ENCODE data around the gene KRTAP9-4.
"Not testable (repeated sequence)": the region's sequence is repeated elsewhere in the genome, so short reads cannot be mapped to it uniquely, and the experiment has no call there.

Gene KRTAP9-4, protein sequence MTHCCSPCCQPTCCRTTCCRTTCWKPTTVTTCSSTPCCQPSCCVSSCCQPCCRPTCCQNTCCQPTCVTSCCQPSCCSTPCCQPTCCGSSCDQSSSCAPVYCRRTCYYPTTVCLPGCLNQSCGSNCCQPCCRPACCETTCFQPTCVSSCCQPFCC

DNA sequence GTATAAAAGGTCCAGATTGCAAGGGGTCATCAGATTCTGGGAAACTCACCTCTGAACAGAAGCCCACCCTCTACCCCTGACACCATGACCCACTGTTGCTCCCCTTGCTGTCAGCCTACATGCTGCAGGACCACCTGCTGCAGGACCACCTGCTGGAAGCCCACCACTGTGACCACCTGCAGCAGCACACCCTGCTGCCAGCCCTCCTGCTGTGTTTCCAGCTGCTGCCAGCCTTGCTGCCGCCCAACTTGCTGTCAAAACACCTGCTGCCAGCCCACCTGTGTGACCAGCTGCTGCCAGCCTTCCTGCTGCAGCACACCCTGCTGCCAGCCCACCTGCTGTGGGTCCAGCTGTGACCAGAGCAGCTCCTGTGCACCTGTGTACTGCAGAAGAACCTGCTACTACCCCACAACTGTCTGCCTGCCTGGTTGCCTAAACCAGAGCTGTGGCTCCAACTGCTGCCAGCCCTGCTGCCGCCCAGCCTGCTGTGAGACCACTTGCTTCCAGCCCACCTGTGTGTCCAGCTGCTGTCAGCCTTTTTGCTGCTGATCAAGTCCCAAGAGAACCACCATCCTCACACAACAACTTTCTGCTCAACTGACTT lies at the start of gene KRTAP9-4:
TSS of gene KRTAP9-4 (plus strand) at position 51 of the 604 bp plus-strand sequence. CDS start at position 85, 34 bp downstream.
- not testable (repeated sequence) for DNase-seq (ENCODE audit: low read depth in 2 of 2)

DNA sequence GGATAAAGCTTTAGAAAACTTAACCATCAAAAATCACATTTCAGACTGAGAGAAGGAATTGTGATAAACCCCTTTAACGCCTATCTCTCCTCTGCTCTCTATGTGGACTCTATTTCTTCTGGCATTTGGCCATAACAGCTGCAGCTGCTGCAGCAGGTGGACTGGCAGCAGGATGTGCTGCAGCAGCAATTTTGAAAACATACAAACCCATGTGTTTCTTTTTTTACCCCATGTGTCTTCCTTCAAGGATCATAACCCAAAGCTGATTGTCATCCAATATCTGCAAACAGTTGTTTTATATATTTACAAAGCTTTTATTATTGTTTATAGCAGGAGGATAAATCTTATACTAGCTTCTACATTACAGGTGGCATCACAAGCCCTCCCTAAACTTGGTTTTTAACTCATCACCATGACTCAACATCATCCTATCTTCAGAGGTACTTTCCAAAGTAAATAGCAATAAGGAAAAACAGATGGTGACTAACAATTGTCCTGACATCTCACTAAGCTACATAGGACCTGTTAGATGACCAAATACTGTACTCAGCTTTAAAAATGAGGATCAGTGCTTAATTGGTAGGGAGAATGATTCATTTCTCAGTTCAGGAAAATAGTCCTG lies 37.5 kb upstream of the KRTAP9-4 start:
- DNase-seq (ENCODE audit: low read depth in 2 of 2): no peak

DNA sequence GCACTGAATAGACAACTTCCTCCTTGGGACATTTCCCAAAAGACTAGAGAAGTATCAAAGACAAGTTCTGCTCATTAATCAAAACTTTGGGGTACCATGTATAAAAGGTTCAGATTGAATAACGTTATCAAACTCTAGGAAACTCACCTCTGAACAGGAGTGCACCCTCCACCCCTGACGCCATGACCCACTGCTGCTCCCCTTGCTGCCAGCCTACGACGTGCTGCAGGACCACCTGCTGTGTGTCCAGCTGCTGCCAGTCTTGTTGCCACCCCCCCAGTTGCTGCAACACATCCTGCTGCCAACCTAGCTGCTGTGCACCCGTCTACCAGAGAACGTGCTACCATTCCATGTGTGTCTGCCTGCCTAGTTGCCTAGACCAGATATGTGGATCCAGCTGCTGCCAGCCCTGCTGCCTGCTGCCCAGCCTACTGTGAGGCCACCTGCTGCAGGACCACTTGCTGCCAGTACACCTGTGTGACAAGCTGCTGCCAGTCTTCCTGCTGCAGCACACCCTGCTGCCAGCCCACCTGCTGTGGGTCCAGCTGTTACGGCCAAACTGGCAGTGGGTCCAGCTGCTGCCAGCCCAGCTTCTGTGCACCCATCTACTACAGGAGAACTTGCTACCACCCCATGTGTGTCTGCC lies 36.8 kb upstream of the KRTAP9-4 start:
- DNase-seq (ENCODE audit: low read depth in 2 of 2): no peak

DNA sequence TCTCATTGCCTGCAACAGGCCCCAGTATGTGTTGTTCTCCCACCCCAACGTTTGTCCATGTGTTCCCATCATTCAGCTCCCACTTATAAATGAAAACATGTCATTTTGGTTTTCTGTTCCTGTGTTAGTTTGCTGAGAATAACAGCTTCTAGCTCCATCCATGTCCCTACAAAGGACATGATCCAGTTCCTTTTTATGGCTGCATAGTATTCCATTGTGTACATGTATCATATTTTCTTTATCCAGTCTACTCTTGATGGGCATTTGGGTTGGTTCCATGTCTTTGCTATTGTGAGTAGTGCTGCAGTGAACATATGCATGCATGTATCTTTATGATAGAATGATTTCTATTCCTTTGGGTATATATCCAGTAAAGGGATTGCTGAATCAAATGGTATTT lies 33.8 kb upstream of the KRTAP9-4 start:
- DNase-seq (ENCODE audit: low read depth in 2 of 2): no peak

DNA sequence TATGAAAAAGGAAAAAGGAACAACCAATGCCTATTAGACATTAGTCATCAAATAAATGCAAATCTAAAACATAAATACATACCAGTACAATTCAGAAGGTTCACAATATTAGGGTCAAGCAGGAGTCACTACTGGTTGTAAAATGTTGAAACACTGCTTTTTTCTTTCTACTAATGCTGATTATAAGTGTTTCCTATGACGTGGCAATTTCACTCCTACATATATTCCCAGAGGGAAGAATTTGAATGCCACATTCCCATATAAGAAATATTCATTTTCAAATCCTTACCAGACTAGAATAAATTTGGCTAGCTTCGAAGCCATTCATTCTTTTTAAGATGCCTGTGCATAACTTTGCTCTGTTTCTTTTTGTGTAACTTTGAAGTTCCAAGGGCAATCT lies 25.7 kb upstream of the KRTAP9-4 start:
- DNase-seq (ENCODE audit: low read depth in 2 of 2): no peak

DNA sequence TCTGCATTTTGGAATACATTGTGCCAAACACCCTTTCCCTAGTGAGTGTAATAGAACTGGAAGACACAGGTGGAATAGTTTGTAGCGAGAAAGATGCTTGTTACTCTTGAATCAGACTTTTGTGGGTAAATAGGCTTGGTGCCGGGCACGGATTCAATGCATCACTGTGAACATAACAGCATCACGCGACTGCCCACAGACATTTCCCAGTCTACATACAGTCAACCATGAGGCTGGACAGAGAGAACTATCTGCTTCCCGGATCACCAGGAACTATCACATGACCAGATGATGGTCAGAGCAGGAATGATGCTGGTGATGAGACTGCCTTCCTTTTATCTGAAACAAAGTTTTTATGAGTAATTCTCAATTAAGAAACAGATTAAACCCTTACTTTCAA lies 23.4 kb upstream of the KRTAP9-4 start:
- no peak for DNase-seq (ENCODE audit: low read depth in 2 of 2)

DNA sequence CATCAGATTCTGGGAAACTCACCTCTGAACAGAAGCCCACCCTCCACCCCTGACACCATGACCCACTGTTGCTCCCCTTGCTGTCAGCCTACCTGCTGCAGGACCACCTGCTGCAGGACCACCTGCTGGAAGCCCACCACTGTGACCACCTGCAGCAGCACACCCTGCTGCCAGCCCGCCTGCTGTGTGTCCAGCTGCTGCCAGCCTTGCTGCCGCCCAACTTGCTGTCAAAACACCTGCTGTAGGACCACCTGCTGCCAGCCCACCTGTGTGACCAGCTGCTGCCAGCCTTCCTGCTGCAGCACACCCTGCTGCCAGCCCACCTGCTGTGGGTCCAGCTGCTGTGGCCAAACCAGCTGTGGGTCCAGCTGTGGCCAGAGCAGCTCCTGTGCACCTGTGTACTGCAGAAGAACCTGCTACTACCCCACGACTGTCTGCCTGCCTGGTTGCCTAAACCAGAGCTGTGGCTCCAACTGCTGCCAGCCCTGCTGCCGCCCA lies 22.8 kb upstream of the KRTAP9-4 start, which contains the start of gene KRTAP9-2:
TSS of gene KRTAP9-2 (plus strand) at position 51 of the 498 bp plus-strand sequence. CDS start at position 58, 7 bp downstream.
- not testable (repeated sequence) for DNase-seq (ENCODE audit: low read depth in 2 of 2)

DNA sequence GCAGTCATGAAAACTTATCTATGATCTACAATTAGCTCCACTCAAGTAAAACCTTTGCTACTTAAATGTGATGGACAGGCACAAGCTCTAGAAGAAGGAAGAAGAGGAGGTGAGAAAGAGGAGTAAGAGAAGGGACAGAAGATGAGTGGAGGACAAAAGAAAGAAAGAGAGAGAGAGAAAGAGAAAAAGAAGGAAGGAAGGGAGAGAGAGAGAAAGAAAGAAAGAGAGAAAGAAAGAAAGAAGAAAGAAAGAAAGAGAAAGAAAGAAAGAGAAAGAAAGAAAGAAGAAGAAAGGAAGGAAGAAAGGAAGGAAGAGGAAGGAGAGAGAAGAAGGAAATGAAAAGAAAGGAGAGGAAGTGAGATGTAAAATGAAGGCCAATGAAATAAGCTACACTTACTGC lies 19.4 kb upstream of the KRTAP9-4 start:
- DNase-seq (ENCODE audit: low read depth in 2 of 2): no peak

DNA sequence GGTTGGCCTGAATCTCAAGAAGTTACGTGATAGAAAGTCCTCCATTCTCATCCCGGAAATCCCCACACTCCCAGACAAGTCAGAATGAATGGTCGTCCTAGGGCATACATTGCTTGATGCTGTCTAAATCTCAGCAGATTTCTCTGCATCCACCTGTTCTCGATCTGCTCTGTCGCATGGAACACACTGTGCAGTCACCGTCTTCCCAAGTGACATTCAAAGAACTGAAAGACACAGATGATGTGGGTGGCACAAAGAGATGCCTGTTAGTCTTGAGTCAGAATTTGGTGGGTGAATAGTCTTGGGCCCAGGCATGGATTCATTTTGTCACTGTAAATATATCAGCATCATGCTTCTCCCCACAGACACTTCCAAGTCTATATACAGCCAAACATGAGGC lies 17.8 kb upstream of the KRTAP9-4 start:
- DNase-seq (ENCODE audit: low read depth in 2 of 2): no peak

DNA sequence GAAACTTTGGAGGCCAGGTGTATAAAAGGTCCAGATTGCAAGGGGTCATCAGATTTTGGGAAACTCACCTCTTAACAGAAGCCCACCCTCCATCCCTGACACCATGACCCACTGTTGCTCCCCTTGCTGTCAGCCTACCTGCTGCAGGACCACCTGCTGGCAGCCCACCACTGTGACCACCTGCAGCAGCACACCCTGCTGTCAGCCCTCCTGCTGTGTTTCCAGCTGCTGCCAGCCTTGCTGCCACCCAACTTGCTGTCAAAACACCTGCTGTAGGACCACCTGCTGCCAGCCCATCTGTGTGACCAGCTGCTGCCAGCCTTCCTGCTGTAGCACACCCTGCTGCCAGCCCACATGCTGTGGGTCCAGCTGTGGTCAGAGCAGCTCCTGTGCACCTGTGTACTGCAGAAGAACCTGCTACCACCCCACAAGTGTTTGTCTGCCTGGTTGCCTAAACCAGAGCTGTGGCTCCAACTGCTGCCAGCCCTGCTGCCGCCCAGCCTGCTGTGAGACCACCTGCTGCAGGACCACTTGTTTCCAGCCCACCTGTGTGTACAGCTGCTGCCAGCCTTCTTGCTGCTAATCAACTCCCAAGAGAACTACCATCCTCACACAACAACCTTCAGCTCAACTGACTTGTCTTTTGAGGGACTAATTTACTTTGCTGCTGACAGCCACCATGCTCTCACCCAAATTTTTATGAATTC lies 16.9 kb upstream of the KRTAP9-4 start, which contains the start of gene KRTAP9-3:
TSS of gene KRTAP9-3 (plus strand) at position 51 of the 707 bp plus-strand sequence. CDS start at position 104, 53 bp downstream.
- not testable (repeated sequence) for DNase-seq (ENCODE audit: low read depth in 2 of 2)

DNA sequence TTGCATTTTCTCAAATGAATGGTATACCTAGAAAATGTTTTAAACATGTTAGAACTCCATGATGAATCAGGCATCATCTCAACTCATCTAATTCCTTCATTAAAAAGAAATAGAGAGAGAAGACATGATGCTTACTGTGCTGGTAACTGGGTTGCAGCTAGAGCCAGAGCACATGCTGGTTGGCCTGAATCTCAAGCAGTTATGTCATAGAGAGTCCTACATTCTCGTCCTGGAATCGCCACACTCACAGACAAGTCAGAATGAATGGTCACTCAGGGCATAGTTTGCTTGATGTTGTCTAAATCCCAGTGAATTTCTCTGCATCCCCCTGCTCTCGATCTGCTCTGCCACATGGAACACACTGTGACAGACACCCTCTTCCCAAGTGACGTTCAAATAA lies 12.4 kb upstream of the KRTAP9-4 start:
- not testable (repeated sequence) for DNase-seq (ENCODE audit: low read depth in 2 of 2)

DNA sequence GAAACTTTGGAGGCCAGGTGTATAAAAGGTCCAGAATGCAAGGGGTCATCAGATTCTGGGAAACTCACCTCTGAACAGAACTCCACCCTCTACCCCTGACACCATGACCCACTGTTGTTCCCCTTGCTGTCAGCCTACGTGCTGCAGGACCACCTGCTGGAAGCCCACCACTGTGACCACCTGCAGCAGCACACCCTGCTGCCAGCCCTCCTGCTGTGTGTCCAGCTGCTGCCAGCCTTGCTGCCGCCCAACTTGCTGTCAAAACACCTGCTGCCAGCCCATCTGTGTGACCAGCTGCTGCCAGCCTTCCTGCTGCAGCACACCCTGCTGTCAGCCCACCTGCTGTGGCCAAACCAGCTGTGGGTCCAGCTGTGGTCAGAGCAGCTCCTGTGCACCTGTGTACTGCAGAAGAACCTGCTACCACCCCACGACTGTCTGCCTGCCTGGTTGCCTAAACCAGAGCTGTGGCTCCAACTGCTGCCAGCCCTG lies 11.5 kb upstream of the KRTAP9-4 start, which contains the start of gene KRTAP9-8:
TSS of gene KRTAP9-8 (plus strand) at position 51 of the 489 bp plus-strand sequence. CDS start at position 104, 53 bp downstream.
- DNase-seq (ENCODE audit: low read depth in 2 of 2): not testable (repeated sequence)

DNA sequence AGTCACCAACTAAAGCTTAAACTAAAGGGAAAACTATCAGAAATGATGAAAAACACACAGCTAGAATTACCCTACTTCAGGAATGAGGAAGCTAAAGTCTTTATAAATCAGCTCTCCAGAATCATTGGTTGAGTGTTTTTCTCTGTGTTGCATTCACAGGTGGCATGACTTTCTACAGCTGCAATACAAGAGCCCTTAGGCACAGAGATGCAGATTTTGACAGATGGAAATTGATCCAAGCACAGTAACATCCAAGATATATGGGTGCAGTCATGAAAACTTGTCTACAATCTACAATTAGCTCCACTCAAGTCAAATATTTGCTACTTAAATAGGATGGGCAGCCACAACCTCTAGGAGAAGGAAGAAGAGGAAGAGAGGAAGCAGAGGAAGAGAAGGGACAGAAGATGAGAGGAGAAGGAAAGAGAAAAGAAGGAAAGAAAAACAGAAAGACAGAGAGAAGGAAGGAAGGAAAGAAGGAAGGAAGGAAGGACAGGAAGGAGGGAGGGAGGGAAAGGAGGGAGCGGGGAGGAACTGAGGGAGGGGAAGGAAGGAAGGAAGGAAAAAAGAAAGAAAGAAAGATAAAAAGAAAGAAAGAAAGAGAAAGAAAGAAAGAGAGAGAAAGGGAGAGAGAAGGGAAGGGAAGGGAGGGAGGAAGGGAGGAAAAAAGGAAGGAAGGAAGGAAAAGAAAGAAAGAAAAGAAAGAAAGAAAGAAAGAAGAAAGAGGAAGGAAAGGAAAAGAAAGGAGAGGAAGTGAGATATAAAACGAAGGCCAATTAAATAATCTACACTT lies 2.3 kb upstream of the KRTAP9-4 start:
- DNase-seq (ENCODE audit: low read depth in 2 of 2): not testable (repeated sequence)

DNA sequence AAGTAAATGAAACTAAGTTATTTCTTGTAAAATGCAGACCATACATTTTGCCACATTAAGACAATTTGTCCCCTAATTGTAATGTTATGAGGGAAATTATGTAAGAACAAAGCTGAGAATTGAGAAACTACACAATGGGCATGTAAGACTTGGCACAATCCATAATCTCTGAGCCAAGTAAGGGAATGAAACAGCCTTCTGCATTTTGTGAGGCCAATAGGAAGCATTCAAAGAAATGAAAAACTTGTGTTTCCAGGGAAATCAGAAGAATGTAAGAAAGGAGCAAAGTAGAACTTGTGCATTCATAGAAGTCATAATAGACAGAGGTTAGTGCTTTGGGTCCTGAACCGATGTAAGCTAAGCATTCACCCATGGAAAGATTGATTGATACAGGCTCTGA lies 1.8 kb downstream of the KRTAP9-4 start:
- DNase-seq (ENCODE audit: low read depth in 2 of 2): no peak

DNA sequence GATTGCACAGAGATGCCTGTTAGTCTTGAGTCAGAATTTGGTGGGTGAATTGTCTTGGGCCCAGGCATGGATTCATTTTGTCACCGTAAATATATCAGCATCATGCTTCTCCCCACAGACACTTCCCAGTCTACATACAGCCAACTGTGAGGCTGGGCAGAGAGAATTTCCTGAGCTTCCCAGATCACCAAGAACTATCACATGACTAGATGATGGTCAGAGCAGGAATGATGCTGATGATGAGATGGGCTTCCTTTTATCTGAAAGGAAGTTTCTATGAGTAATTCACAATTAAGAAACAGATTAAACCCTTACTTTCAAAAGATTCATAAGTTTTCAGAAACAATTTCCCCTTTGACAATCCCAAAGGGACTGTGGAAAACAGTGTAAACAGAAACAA lies 5.4 kb downstream of the KRTAP9-4 start:
- no peak for DNase-seq (ENCODE audit: low read depth in 2 of 2)

DNA sequence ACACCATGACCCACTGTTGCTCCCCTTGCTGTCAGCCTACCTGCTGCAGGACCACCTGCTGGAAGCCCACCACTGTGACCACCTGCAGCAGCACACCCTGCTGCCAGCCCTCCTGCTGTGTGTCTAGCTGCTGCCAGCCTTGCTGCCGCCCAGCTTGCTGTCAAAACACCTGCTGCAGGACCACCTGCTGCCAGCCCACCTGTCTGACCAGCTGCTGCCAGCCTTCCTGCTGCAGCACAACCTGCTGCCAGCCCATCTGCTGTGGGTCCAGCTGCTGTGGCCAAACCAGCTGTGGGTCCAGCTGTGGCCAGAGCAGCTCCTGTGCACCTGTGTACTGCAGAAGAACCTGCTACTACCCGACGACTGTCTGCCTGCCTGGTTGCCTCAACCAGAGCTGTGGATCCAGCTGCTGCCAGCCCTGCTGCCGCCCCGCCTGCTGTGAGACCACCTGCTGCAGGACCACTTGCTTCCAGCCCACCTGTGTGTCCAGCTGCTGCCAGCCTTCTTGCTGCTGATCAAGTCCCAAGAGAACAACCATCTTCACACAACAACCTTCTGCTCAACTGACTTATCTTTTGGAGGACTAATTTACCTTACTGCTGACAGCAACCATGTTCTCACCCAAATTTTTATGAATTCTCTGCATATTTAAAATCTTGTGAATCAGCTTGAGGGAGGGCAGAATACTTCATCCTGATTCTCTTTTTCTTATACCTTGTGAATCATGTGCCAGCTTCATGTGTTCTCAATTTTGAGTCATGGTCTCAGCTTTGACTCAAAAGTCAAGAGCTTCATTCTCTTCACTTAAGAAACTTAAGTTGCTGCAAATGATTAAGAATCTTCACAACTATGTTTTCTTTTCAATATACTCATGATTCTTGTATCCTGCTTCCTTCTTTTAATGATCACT lies 6.1 kb downstream of the KRTAP9-4 start, which contains the start of gene KRTAP9-9:
TSS of gene KRTAP9-9 (plus strand) at position 4 of the 910 bp plus-strand sequence.
- DNase-seq (ENCODE audit: low read depth in 2 of 2): not testable (repeated sequence)

DNA sequence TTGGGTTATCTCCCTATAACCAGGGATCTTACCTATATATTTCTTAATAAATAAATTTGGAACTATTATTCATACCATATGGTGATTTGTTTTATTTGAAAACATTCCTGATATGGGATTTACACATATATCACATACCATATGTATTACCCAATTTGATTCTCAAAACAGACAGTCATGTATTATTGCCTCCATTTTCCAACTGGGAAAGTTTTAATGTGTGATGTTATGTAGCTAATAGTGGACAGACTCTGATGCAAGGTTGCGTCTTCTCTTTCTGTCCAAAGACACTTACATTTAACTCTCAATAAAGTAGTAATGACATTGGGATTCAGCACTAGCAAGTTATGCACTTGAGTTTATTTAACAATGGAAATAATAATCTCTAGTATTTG lies 6.8 kb downstream of the KRTAP9-4 start:
- DNase-seq (ENCODE audit: low read depth in 2 of 2): no peak

DNA sequence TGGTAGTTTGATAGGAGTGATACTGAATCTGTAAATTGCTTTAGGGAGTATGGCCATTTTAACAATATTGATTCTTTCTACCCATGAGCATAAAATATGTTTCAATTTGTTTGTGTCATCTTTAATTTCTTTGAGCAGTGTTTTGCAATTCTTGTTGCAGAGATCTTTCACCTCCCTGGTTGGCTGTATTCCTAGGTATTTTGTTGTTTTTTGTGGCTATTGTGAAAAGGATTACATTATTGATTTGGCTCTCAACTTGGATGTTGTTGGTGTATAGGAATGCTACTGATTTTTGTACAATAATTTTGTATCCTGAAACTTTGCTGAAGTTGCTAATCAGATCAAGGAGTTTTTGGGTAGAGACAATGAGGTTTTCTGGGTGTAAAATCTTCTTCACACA lies 8.9 kb downstream of the KRTAP9-4 start:
- DNase-seq (ENCODE audit: low read depth in 2 of 2): no peak

DNA sequence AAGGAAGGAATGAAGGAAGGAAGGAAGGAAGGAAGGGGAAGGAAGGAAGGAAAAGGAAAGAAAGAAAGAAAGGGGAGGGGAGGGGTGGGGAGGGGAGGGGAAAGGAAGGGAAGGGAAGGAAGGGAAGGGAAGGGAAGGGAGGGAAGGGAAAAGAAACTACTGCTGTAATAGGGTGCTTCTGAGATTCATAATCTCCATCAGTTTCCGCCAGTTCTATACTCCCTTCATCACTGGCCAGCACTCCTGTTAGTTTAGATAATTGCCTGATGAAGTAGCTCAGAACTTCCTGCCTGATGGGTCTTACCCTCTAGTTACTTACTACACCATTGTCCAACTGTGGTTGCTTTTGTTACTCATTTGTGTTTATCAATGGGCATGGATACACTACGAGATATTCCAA lies 13.7 kb downstream of the KRTAP9-4 start:
- DNase-seq (ENCODE audit: low read depth in 2 of 2): no peak
